CD4-positive, alpha-beta T cell treated with Interleukin-17A for 1 hour (primary cell): Measurements from ENCODE around the gene KLC3.

Source experiments
- DNase-seq: peaks from one replicate; pipeline ENCODE4 v3.0.0-alpha.2; 2020

The KLC3 gene

GRCh38 chr19:45380107-45380506, 39.6 kb downstream of the KLC3 start:
- DNase-seq, result no peak

DNA sequence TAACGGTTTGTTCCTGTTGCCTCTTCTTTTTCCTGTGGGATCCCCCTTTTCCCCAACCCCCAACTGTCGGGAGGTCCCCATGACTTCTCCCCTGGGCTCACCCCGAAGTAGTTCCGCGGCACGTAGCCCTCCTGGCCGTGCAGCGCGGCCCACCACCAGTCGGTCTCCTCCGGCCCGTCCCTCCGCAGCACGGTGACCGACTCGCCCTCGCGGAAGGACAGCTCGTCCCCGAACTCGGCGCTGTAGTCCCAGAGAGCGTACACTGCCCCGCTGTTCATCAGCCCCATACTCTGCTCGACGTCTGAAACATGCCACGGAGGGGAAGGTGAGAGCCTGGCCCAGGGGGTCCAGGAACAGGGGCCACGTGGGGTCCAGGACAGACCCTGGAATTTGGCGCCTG, 41.9 kb downstream of the KLC3 start:
- DNase-seq, result no peak

DNA sequence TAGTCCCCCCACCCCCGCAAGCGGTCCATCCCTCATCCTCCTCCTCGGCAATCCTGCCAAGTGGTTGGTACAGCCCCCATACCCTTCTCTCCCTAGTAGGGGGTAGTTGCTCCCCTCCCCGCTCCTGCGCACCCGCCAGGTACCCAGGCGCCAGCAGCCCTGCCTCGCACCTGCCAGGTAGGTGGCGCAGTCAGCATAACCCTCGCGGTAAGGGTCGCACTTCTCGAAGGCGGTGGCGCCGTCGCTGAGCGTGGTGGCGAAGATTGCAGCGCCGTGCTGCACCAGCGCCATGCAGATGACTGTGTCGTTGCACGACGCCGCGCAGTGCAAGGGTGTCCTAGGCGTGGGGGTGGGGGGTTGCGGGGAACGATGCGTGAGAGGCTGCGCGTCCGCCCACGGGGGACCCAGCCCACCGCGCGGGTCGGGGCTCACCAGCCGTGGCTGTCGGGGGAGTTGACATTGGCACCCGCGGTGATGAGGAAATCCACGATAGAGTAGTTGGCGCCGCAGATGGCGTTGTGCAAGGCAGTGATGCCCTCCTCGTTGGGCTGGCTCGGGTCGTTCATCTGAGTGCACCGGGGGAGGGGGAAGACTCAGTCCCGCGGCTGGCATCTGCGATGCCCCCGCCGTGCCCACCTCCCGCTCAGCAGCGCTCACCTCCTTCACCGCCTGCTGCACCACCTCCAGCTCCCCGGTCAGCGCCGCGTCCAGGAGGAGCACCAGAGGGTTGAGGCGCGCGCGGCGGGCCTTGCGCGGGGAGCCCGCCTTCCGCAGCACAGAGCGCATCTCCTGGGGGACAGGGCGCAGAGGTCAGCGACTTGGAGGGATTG, 45.1 kb downstream of the KLC3 start:
- DNase-seq, result no peak

DNA sequence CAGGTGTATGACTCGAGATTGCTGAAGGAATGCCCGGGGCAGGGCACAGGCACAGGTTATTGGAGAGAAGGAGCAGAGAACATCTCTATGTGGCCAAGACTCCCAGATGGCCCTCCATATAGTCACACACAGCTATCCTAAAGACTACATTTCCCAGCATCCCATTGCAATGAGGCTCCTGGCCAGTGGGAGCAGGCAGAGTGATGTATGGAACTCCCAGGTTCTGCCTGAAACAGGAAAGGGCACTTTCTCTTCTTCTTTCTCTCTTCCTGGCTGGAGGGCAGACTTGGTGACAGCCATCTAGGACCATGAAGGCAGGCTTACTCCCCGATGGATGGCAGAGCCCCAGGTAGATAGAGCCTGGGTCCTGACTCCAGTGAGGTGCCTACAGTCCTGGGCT, 50.8 kb downstream of the KLC3 start:
- no peak for DNase-seq

DNA sequence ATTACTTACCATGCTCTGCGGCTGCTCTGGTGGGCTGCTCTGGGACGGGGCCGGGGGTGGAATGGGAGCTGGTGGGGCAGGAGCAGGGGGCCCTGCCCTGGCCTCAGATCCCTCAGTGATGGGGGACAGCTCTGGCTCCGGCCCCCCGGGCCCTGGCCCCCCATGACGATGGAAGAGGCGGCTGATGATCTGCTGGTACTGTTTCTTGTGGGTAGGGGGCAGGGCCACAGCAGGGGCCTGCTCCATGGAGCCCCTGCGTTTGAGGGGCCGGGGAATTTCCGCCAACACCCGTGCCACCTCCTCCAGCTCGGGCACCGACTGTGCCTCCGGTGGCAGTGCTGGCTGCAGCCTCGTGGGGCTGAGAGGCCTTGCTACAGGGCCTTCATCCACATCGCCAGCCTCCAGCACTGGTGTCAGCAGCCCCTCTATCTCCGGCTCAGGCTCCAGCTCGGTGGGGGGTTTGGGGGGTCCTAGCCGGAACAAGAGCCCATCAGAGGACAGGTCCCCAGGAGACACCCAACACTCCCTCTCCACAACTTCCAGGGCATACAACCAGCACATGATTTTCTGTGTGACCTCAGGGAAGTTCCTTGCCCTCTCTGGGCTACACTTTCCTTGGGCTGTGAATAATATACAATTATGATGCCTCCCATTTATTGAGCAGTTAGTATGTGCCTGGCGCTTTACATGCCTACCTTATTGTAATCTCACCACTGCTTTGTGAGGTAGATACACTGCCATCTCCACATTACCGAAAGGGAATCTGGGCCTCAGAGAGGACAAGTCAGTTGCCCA, 51.5 kb downstream of the KLC3 start:
- DNase-seq, result no peak

DNA sequence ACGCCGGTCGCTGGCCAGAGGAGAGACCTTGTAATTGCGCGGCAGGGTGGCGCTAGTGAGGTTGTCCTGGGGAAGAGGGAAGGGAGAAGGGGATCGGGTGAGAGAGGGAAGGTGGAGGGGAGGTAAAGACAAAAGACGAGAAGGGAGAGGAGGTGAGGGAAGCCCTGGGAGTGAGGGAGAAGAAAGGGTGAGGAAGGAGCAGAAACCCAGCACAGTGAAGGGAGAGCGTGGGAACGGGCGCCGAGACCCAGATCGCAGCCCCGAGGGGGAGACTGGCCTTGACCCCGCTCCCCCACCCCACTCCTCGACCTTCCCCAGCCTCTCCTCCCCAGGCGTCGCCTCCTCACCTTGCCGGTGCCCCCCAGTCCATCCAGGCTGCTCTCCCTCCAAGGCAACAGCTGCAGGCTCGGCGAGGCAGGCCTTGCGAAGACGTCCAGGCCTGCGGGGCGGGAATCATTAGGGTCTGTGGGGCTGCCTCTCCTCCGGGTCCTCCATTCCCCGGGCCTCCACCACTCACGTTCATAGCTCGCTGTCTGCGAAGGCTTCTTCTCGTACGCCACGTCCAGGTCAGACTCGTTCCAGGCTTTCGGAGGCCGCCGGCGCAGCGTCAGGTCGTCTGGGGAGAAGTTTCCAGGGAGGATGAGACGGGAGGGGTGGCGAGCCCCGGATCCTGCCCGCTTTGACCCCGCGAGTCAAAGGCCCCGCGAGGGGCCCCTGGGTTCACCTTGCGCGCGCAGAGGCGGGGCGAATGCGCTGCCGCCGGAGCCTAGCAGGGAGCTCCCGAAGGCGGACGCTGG, 55.5 kb downstream of the KLC3 start:
- DNase-seq, result no peak

- no peak for DNase-seq
Observed at GRCh38 chr19:45400192-45400591, 59.6 kb downstream of the KLC3 start.
